Measurements from ENCODE around the gene MLLT11.

MLLT11 gene

GRCh38 chr1:151032164-151032563, 28.0 kb upstream of the MLLT11 start:
- Histone ChIP-seq H3F3A (ENCODE audit: control insufficient read depth, insufficient read depth) (no peaks in the 10 kb centered on the region), H3K27ac (ENCODE audit: low read depth, low read length) (no peak overlapping the region), H3K27me3 (ENCODE audit: control insufficient read depth, low read length) (no peaks in the 10 kb centered on the region), H3K79me2 (ENCODE audit: control insufficient read depth, low read length) (no peaks in the 10 kb centered on the region), H4K20me1 (ENCODE audit: control insufficient read depth, insufficient read depth, low read depth, low read length) (no peaks in the 10 kb centered on the region), H3K4me1 (ENCODE audit: control insufficient read depth, low read length) (no peaks in the 10 kb centered on the region), H3K4me2 (ENCODE audit: low read length) (no peak overlapping the region), H3K9me3 (ENCODE audit: control insufficient read depth, insufficient read depth, low read length) (no peaks in the 10 kb centered on the region), H3K9me2 (replicated peaks; ENCODE audit: control insufficient read depth, low read length) (no peaks in the 10 kb centered on the region), H3K4me3 (ENCODE audit: low read length) (no peak overlapping the region), H3K36me3 (ENCODE audit: control insufficient read depth, low read length) (peaks cover 23% of the 10 kb centered on the region)
- no peak for TF ChIP-seq EZH2phosphoT487 (IDR thresholded peaks at IDR 0.05; ENCODE audit: borderline replicate concordance, low read length)
- TF ChIP-seq, protein P1, sequence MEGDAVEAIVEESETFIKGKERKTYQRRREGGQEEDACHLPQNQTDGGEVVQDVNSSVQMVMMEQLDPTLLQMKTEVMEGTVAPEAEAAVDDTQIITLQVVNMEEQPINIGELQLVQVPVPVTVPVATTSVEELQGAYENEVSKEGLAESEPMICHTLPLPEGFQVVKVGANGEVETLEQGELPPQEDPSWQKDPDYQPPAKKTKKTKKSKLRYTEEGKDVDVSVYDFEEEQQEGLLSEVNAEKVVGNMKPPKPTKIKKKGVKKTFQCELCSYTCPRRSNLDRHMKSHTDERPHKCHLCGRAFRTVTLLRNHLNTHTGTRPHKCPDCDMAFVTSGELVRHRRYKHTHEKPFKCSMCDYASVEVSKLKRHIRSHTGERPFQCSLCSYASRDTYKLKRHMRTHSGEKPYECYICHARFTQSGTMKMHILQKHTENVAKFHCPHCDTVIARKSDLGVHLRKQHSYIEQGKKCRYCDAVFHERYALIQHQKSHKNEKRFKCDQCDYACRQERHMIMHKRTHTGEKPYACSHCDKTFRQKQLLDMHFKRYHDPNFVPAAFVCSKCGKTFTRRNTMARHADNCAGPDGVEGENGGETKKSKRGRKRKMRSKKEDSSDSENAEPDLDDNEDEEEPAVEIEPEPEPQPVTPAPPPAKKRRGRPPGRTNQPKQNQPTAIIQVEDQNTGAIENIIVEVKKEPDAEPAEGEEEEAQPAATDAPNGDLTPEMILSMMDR (IDR thresholded peaks at IDR 0.05; ENCODE audit: low read depth, low read length, poor library complexity, severe bottlenecking), result no peak

DNA sequence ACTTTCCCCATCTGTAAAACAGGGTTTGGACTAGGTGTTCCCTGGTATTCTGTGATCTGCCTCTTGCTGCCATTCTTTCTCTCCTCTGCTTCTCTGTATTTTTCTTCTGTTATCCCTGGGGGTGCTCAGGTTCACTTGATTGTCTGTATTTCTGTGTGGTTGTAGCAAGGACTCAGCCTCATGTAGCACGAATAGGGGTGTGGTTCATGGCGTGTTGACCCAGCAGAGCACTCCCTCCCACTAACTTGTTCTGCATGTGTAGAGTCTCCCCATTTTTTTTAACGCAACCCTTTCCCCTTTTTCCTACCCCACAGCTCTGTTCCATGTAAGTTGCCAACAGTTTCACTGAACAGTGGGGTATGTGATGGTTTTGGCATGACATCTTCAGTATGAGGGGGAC, 25.0 kb upstream of the MLLT11 start:
- peaks cover 14% of the 10 kb centered on the region for H3K36me3 ChIP-seq (ENCODE audit: control insufficient read depth, low read length)
- no peaks in the 10 kb centered on the region for H3K9me3 ChIP-seq (ENCODE audit: control insufficient read depth, insufficient read depth, low read length)
- H4K20me1 ChIP-seq (ENCODE audit: control insufficient read depth, insufficient read depth, low read depth, low read length), result no peaks in the 10 kb centered on the region
- H3K4me3 ChIP-seq (ENCODE audit: low read length), result no peak overlapping the region
- no peaks in the 10 kb centered on the region for H3K79me2 ChIP-seq (ENCODE audit: control insufficient read depth, low read length)
- no peaks in the 10 kb centered on the region for H3K9me2 ChIP-seq (replicated peaks; ENCODE audit: control insufficient read depth, low read length)
- H3K4me1 ChIP-seq (ENCODE audit: control insufficient read depth, low read length), result no peaks in the 10 kb centered on the region
- no peak overlapping the region for H3K4me2 ChIP-seq (ENCODE audit: low read length)
- TF ChIP-seq EZH2phosphoT487 (IDR thresholded peaks at IDR 0.05; ENCODE audit: borderline replicate concordance, low read length), result no peak
- TF ChIP-seq, protein P1 (IDR thresholded peaks at IDR 0.05; ENCODE audit: low read depth, low read length, poor library complexity, severe bottlenecking), result no peak
- H3K27me3 ChIP-seq (ENCODE audit: control insufficient read depth, low read length), result no peaks in the 10 kb centered on the region
- H3F3A ChIP-seq (ENCODE audit: control insufficient read depth, insufficient read depth), result no peaks in the 10 kb centered on the region
- H3K27ac ChIP-seq (ENCODE audit: low read depth, low read length), result no peak overlapping the region

GRCh38 chr1:151036356-151036755, 23.8 kb upstream of the MLLT11 start, which contains the start of gene BNIPL:
BNIPL (plus strand) TSS chr1:151036586; CDS start chr1:151036726, 140 bp downstream.
- Histone ChIP-seq H3K79me2 (ENCODE audit: control insufficient read depth, low read length) (no peaks in the 10 kb centered on the region), H3K4me3 (ENCODE audit: low read length) (no peak within 1 kb of the TSS), H3K4me2 (ENCODE audit: low read length) (no peak within 1 kb of the TSS), H4K20me1 (ENCODE audit: control insufficient read depth, insufficient read depth, low read depth, low read length) (no peaks in the 10 kb centered on the region), H3K27me3 (ENCODE audit: control insufficient read depth, low read length) (no peaks in the 10 kb centered on the region), H3K27ac (ENCODE audit: low read depth, low read length) (no peak within 1 kb of the TSS), H3K9me3 (ENCODE audit: control insufficient read depth, insufficient read depth, low read length) (no peaks in the 10 kb centered on the region), H3F3A (ENCODE audit: control insufficient read depth, insufficient read depth) (no peaks in the 10 kb centered on the region), H3K36me3 (ENCODE audit: control insufficient read depth, low read length) (peaks cover 10% of the 10 kb centered on the region), H3K9me2 (replicated peaks; ENCODE audit: control insufficient read depth, low read length) (no peaks in the 10 kb centered on the region), H3K4me1 (ENCODE audit: control insufficient read depth, low read length) (no peaks in the 10 kb centered on the region)
- TF ChIP-seq, protein P1 (IDR thresholded peaks at IDR 0.05; ENCODE audit: low read depth, low read length, poor library complexity, severe bottlenecking), result no peak
- TF ChIP-seq EZH2phosphoT487 (IDR thresholded peaks at IDR 0.05; ENCODE audit: borderline replicate concordance, low read length), result no peak
